Mesenchymal stem cell (in vitro differentiated cells and primary cell): ENCODE data around the gene ZDHHC14.

ENCODE experiments used
- DNase-seq: peaks from one replicate; pipeline ENCODE4 v3.0.0-alpha.2; 2013
- H2AFZ ChIP-seq: one replicate; pipeline ENCODE4 v1.6.1; 2013; ENCODE audit warnings: low read depth, mild to moderate bottlenecking, control low read depth, inconsistent platforms, low read length, moderate library complexity
- H2AK5ac ChIP-seq: 2 replicates; pipeline ENCODE4 v1.6.1; 2013; ENCODE audit warnings: low read length, moderate library complexity, mild to moderate bottlenecking, inconsistent platforms; ENCODE audit not compliant: severe bottlenecking
- H2BK120ac ChIP-seq: one replicate; pipeline ENCODE4 v1.6.1; 2013; ENCODE audit warnings: low read depth, mild to moderate bottlenecking, inconsistent platforms, low read length, moderate library complexity
- H2BK12ac ChIP-seq, 2 experiments: one replicate each; pipeline ENCODE4 v1.6.1; 2013; ENCODE audit warnings: inconsistent platforms in 2 of 2, low read length in 2 of 2, mild to moderate bottlenecking in 2 of 2, moderate library complexity in 2 of 2, control low read depth in 1 of 2
- H2BK15ac ChIP-seq: one replicate; pipeline ENCODE4 v1.6.1; 2013; ENCODE audit warnings: mild to moderate bottlenecking, low read depth, inconsistent platforms; ENCODE audit not compliant: poor library complexity, severe bottlenecking
- H2BK5ac ChIP-seq: 2 replicates; pipeline ENCODE4 v1.6.1; 2013; ENCODE audit warnings: low read depth, mild to moderate bottlenecking, low read length, control low read depth, inconsistent platforms; ENCODE audit not compliant: poor library complexity, severe bottlenecking
- H3K14ac ChIP-seq, 2 experiments: one replicate each; pipeline ENCODE4 v1.6.1; 2013; ENCODE audit warnings: inconsistent platforms in 2 of 2, low read length in 2 of 2, control low read depth in 1 of 2, mild to moderate bottlenecking in 1 of 2, moderate library complexity in 1 of 2
- H3K18ac ChIP-seq, 2 experiments: one replicate each; pipeline ENCODE4 v1.6.1; 2013; ENCODE audit warnings: inconsistent platforms in 2 of 2, low read length in 2 of 2, control low read depth in 1 of 2, low read depth in 1 of 2, mild to moderate bottlenecking in 1 of 2
- H3K23ac ChIP-seq, 2 experiments: one replicate each; pipeline ENCODE4 v1.6.1; 2013; ENCODE audit warnings: inconsistent platforms in 2 of 2, low read length in 2 of 2, mild to moderate bottlenecking in 2 of 2, moderate library complexity in 2 of 2, control low read depth in 1 of 2
- H3K27ac ChIP-seq: 2 replicates; pipeline ENCODE4 v1.5.1; 2013; ENCODE audit warnings: mild to moderate bottlenecking, moderate library complexity, low read length, control low read depth, inconsistent platforms; ENCODE audit not compliant: poor library complexity, severe bottlenecking
- H3K27me3 ChIP-seq, 2 experiments: 2 replicates each; pipeline versions ENCODE4 v1.6.1 to v1.7.0; 2013; ENCODE audit warnings: low read length in 2 of 2, mild to moderate bottlenecking in 2 of 2, moderate library complexity in 2 of 2, control low read depth in 1 of 2, inconsistent platforms in 1 of 2; ENCODE audit not compliant: control insufficient read depth in 1 of 2, insufficient read depth in 1 of 2
- H3K36me3 ChIP-seq, 2 experiments: 2 replicates each; pipeline versions ENCODE4 v1.6.1 to v1.7.0; 2013; ENCODE audit warnings: low read length in 2 of 2, control low read depth in 1 of 2, inconsistent platforms in 1 of 2, low read depth in 1 of 2, mild to moderate bottlenecking in 1 of 2; ENCODE audit not compliant: insufficient read depth in 2 of 2, control insufficient read depth in 1 of 2
- H3K4ac ChIP-seq, 2 experiments: one replicate each; pipeline ENCODE4 v1.6.1; 2013; ENCODE audit warnings: inconsistent platforms in 2 of 2, low read length in 2 of 2, mild to moderate bottlenecking in 2 of 2, moderate library complexity in 2 of 2, control low read depth in 1 of 2, low read depth in 1 of 2
- H3K4me1 ChIP-seq: 2 replicates; pipeline ENCODE4 v1.6.1; 2013; ENCODE audit warnings: low read depth, low read length, control low read depth; ENCODE audit not compliant: control insufficient read depth, insufficient read depth
- H3K4me2 ChIP-seq: 2 replicates; pipeline ENCODE4 v1.6.1; 2013; ENCODE audit warnings: low read length, mild to moderate bottlenecking, inconsistent platforms; ENCODE audit not compliant: poor library complexity, severe bottlenecking
- H3K4me3 ChIP-seq, 2 experiments: 2 replicates each; pipeline versions ENCODE4 v1.5.1 to v1.7.0; 2013; ENCODE audit warnings: low read length in 2 of 2, mild to moderate bottlenecking in 2 of 2, control low read depth in 1 of 2, low read depth in 1 of 2; ENCODE audit not compliant: insufficient read depth in 1 of 2
- H3K79me1 ChIP-seq: replicated peaks from 2 replicates; pipeline ENCODE4 v1.6.1; 2013; ENCODE audit warnings: mild to moderate bottlenecking, control low read depth, low read length, inconsistent platforms; ENCODE audit not compliant: poor library complexity, severe bottlenecking
- H3K9ac ChIP-seq: 2 replicates; pipeline ENCODE4 v1.7.0; 2013; ENCODE audit warnings: mild to moderate bottlenecking, low read length, moderate library complexity
- H3K9me3 ChIP-seq: 2 replicates; pipeline ENCODE4 v1.7.0; 2013; ENCODE audit warnings: mild to moderate bottlenecking, low read length; ENCODE audit not compliant: control insufficient read depth
- H4K8ac ChIP-seq: one replicate; pipeline ENCODE4 v1.6.1; 2013; ENCODE audit warnings: inconsistent platforms, mild to moderate bottlenecking, low read length, moderate library complexity
- H4K91ac ChIP-seq: one replicate; pipeline ENCODE4 v1.6.1; 2013; ENCODE audit warnings: mild to moderate bottlenecking, low read length, inconsistent platforms
- WGBS: methylation state at CpG from one replicate; pipeline ENCODE4 v1.1.7; 2013; ENCODE audit warnings: mixed read lengths; 5-methylcytosine and 5-hydroxymethylcytosine counted together

Gene ZDHHC14

GRCh38 chr6:157428427-157429202 is 47.6 kb downstream of the ZDHHC14 start:
- Histone ChIP-seq H2AFZ (no peak overlapping the region), H2BK12ac (no peak overlapping the region), H4K8ac (no peak overlapping the region), H3K18ac (no peak overlapping the region), H3K27me3 (no peaks in the 10 kb centered on the region), H3K79me1 (peaks cover 35% of the 10 kb centered on the region), H3K9ac (no peak overlapping the region), H2AK5ac (no peak overlapping the region), H3K9me3 (no peaks in the 10 kb centered on the region), H3K36me3 (no peaks in the 10 kb centered on the region), H3K27ac (no peak overlapping the region), H2BK120ac (no peak overlapping the region), H3K23ac (no peak overlapping the region), H3K4me3 (no peak overlapping the region), H2BK15ac (no peak overlapping the region), H3K14ac (no peak overlapping the region), H3K4me1 (peaks cover 15% of the 10 kb centered on the region), H2BK5ac (no peak overlapping the region), H3K4ac (no peak overlapping the region), H4K91ac (no peak overlapping the region), H3K4me2 (no peak overlapping the region)
- 72% methylated on average over 21 of the region's 21 CpGs for WGBS
- DNase-seq: no peak

DNA sequence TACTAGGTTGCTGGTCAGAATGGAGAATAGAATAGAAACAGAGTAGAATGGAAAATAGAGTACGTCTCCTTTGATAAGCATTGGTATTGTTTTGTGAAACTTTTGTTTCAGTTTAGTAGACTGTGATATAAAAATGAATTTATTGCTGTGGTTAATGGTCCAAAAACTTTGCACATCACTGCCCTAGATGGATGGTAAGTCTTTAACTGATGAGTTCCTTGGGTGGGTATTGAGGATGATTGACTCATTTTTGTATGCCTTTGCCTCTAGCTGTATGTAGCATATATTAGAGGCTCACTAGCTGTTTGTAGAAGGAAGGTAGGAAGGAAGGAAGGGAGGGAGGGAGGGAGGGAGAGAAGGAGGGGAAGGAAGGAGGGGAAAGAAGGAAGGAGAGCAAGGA is 48.3 kb downstream of the ZDHHC14 start:
- H2BK15ac ChIP-seq: no peak overlapping the region
- H2BK5ac ChIP-seq: no peak overlapping the region
- H3K9me3 ChIP-seq: no peaks in the 10 kb centered on the region
- H3K14ac ChIP-seq: no peak overlapping the region
- H3K36me3 ChIP-seq: no peaks in the 10 kb centered on the region
- H3K18ac ChIP-seq: no peak overlapping the region
- no peak overlapping the region for H4K8ac ChIP-seq
- no peak overlapping the region for H2BK12ac ChIP-seq
- H3K27ac ChIP-seq: no peak overlapping the region
- H3K4me1 ChIP-seq: peaks cover 13% of the 10 kb centered on the region
- DNase-seq: no peak
- no peak overlapping the region for H2AK5ac ChIP-seq
- 96% methylated on average over 1 of the region's 1 CpG for WGBS
- H3K4me3 ChIP-seq: no peak overlapping the region
- H3K79me1 ChIP-seq: peaks cover 37% of the 10 kb centered on the region
- no peak overlapping the region for H2AFZ ChIP-seq
- no peaks in the 10 kb centered on the region for H3K27me3 ChIP-seq
- no peak overlapping the region for H3K4me2 ChIP-seq
- H3K23ac ChIP-seq: no peak overlapping the region
- no peak overlapping the region for H3K9ac ChIP-seq
- H3K4ac ChIP-seq: no peak overlapping the region
- H2BK120ac ChIP-seq: no peak overlapping the region
- no peak overlapping the region for H4K91ac ChIP-seq

DNA sequence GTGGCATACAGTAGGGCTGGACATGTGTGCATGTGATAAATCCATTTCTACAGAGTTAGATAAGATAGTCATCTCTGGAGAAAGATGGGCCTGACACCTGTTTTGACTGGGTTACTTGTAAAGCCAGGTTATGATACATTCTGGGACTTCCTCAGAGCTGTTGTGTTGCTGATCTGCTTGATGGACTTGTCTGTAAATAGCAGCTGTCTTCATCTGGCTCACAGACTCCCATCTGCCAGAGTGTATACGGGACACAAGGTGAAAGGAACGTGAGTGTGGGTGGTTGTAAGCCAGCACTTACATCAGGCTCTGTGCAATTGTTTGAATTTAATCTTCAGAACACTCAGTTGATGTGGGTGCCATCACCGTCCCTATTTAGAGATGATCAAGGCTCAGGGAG is 49.8 kb downstream of the ZDHHC14 start:
- no peak overlapping the region for H3K14ac ChIP-seq
- H4K91ac ChIP-seq: no peak overlapping the region
- no peak overlapping the region for H2BK5ac ChIP-seq
- H4K8ac ChIP-seq: no peak overlapping the region
- H3K36me3 ChIP-seq: no peaks in the 10 kb centered on the region
- no peaks in the 10 kb centered on the region for H3K27me3 ChIP-seq
- peak overlapping the region; percentile 29 for H2AK5ac ChIP-seq
- H2BK12ac ChIP-seq: no peak overlapping the region
- no peak overlapping the region for H3K9ac ChIP-seq
- WGBS: 92% methylated on average over 3 of the region's 3 CpGs
- H2BK15ac ChIP-seq: no peak overlapping the region
- no peak overlapping the region for H3K27ac ChIP-seq
- no peak overlapping the region for H2BK120ac ChIP-seq
- peaks cover 39% of the 10 kb centered on the region for H3K79me1 ChIP-seq
- H3K4ac ChIP-seq: no peak overlapping the region
- no peak overlapping the region for H3K4me3 ChIP-seq
- H3K4me2 ChIP-seq: no peak overlapping the region
- no peak overlapping the region for H3K23ac ChIP-seq
- no peak overlapping the region for H3K18ac ChIP-seq
- H2AFZ ChIP-seq: no peak overlapping the region
- H3K4me1 ChIP-seq: peaks cover 9% of the 10 kb centered on the region
- no peak for DNase-seq
- H3K9me3 ChIP-seq: no peaks in the 10 kb centered on the region

- Histone ChIP-seq H3K14ac (no peak overlapping the region), H3K18ac (no peak overlapping the region)
- 91% methylated on average over 7 of the region's 7 CpGs for WGBS
These were observed 51.4 kb downstream of the ZDHHC14 start for GRCh38 chr6:157432231-157432891.

More at GRCh38 chr6:157432231-157432891, 51.4 kb downstream of the ZDHHC14 start:
- Histone ChIP-seq H3K9me3 (no peaks in the 10 kb centered on the region), H3K36me3 (no peaks in the 10 kb centered on the region), H3K79me1 (peaks cover 28% of the 10 kb centered on the region), H2BK12ac (no peak overlapping the region), H4K8ac (no peak overlapping the region), H2AFZ (no peak overlapping the region), H3K27me3 (no peaks in the 10 kb centered on the region), H4K91ac (no peak overlapping the region), H3K4me1 (peaks cover 9% of the 10 kb centered on the region), H3K27ac (no peak overlapping the region), H3K4ac (no peak overlapping the region), H2BK5ac (no peak overlapping the region), H3K4me3 (no peak overlapping the region), H2AK5ac (no peak overlapping the region), H3K9ac (no peak overlapping the region), H2BK15ac (no peak overlapping the region), H3K23ac (no peak overlapping the region), H3K4me2 (no peak overlapping the region), H2BK120ac (no peak overlapping the region)
- DNase-seq: no peak
